ENCODE results near the gene AGTRAP. TPM values are rescaled to one million over a fixed set of nuclear protein-coding genes. Genes with fewer than 3 reads are reported as not detected.

The AGTRAP gene
- total and polyA plus RNA-seq, 2 of the 4 experiments (the other 2 are of a cell fraction), result 21.5 to 57.7 TPM

- peak overlapping the region; percentile 67 for H2AFZ ChIP-seq (replicated peaks; ENCODE audit: low read length, poor library complexity)
- no peak overlapping the region for H3K4me2 ChIP-seq (ENCODE audit: low read depth, low read length)
- WGBS, 2 experiments (ENCODE audit: extremely low coverage in 2 of 2, insufficient read length in 1 of 2), result no CpG with 5 or more reads among the region's 4 CpGs
- no peak overlapping the region for H3K56ac ChIP-seq (ENCODE audit: extremely low read depth, insufficient read depth, low read length)
- peaks cover 19% of the 10 kb centered on the region for H3K27me3 ChIP-seq (ENCODE audit: control insufficient read depth, insufficient read depth, low read length)
- no peak overlapping the region for H3K9ac ChIP-seq (ENCODE audit: low read depth, low read length)
- intact Hi-C loops (cut with micrococcal nuclease), result no loop called here
- no peak overlapping the region for H4K91ac ChIP-seq (ENCODE audit: insufficient read depth, low read depth, low read length)
- BruUV-seq (replicated peaks), result no TSS peak
- no peak; the same call in 1 of the 2 replicates for ATAC-seq (ENCODE audit: low read depth)
- TF ChIP-seq MAFK (IDR thresholded peaks at IDR 0.05; ENCODE audit: low read depth, low read length) (no peak), CHD1 (IDR thresholded peaks at IDR 0.05; ENCODE audit: low read depth, low read length) (no peak), CEBPB (IDR thresholded peaks at IDR 0.05; ENCODE audit: low read depth, low read length) (no peak), MAZ (IDR thresholded peaks at IDR 0.05; ENCODE audit: borderline replicate concordance, low read depth, low read length) (no peak), NFE2L2 (IDR thresholded peaks at IDR 0.05; ENCODE audit: low read depth, low read length) (no peak), POLR2A (IDR thresholded peaks at IDR 0.05; ENCODE audit: low read depth, low read length) (no peak), RAD21 (IDR thresholded peaks at IDR 0.05; ENCODE audit: low read length) (no peak), BHLHE40 (IDR thresholded peaks at IDR 0.05; ENCODE audit: low read depth, low read length) (no peak), RCOR1 (IDR thresholded peaks at IDR 0.05; ENCODE audit: insufficient replicate concordance, low read length) (no peak), USF2 (IDR thresholded peaks at IDR 0.05; ENCODE audit: low read depth, low read length) (no peak), MXI1 (IDR thresholded peaks at IDR 0.05; ENCODE audit: borderline replicate concordance, low read depth, low read length) (no peak), SMC3 (IDR thresholded peaks at IDR 0.05; ENCODE audit: low read depth, low read length) (no peak), RFX5 (IDR thresholded peaks at IDR 0.05; ENCODE audit: low read depth, low read length) (no peak), FOS (IDR thresholded peaks at IDR 0.05; ENCODE audit: low read depth, low read length) (no peak)
- TF ChIP-seq, protein P1, sequence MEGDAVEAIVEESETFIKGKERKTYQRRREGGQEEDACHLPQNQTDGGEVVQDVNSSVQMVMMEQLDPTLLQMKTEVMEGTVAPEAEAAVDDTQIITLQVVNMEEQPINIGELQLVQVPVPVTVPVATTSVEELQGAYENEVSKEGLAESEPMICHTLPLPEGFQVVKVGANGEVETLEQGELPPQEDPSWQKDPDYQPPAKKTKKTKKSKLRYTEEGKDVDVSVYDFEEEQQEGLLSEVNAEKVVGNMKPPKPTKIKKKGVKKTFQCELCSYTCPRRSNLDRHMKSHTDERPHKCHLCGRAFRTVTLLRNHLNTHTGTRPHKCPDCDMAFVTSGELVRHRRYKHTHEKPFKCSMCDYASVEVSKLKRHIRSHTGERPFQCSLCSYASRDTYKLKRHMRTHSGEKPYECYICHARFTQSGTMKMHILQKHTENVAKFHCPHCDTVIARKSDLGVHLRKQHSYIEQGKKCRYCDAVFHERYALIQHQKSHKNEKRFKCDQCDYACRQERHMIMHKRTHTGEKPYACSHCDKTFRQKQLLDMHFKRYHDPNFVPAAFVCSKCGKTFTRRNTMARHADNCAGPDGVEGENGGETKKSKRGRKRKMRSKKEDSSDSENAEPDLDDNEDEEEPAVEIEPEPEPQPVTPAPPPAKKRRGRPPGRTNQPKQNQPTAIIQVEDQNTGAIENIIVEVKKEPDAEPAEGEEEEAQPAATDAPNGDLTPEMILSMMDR (conservative IDR thresholded peaks at IDR 0.05; ENCODE audit: low read depth, low read length), result no peak
- TF ChIP-seq, protein P2, sequence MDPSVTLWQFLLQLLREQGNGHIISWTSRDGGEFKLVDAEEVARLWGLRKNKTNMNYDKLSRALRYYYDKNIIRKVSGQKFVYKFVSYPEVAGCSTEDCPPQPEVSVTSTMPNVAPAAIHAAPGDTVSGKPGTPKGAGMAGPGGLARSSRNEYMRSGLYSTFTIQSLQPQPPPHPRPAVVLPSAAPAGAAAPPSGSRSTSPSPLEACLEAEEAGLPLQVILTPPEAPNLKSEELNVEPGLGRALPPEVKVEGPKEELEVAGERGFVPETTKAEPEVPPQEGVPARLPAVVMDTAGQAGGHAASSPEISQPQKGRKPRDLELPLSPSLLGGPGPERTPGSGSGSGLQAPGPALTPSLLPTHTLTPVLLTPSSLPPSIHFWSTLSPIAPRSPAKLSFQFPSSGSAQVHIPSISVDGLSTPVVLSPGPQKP (IDR thresholded peaks at IDR 0.05; ENCODE audit: borderline replicate concordance, low read depth, low read length), result no peak
- H2BK20ac ChIP-seq (ENCODE audit: low read depth, low read length), result no peak overlapping the region
- ChIA-PET POLR2A (ENCODE audit: unreplicated experiment) (no interaction called here), CTCF (interaction anchor here (0.7 kb wide), 1 partner anchor 56 kb away, joined by 11 read pairs; no protein-coding TSS in a partner anchor)
- no peak overlapping the region for H2AK5ac ChIP-seq (ENCODE audit: low read depth, low read length)
- no peak overlapping the region for H3K27ac ChIP-seq (ENCODE audit: insufficient read depth, low read length)
- no peak overlapping the region for H2BK120ac ChIP-seq (ENCODE audit: low read depth, low read length)
- no peaks in the 10 kb centered on the region for H4K20me1 ChIP-seq (ENCODE audit: insufficient read depth, low read length)
- no peaks in the 10 kb centered on the region for H3K79me1 ChIP-seq (ENCODE audit: low read depth in 1 of 2, low read length in 2 of 2)
- H3K18ac ChIP-seq (ENCODE audit: low read depth, low read length), result no peak overlapping the region
- no peaks in the 10 kb centered on the region for H3K9me3 ChIP-seq (ENCODE audit: control insufficient read depth, insufficient read depth, low read length)
- H3K4me1 ChIP-seq (ENCODE audit: control insufficient read depth, insufficient read depth, low read length), result no peaks in the 10 kb centered on the region
- no peak for DNase-seq
- H3K4ac ChIP-seq (ENCODE audit: low read depth, low read length), result no peak overlapping the region
- no peak overlapping the region for H2BK15ac ChIP-seq (ENCODE audit: low read depth, low read length)
- dilution Hi-C loops (cut with HindIII; ENCODE audit: low sequenced_read_pairs, unreplicated experiment), result no loop called here
- H4K5ac ChIP-seq (ENCODE audit: low read depth, low read length), result no peak overlapping the region
- no peak overlapping the region for H3K23ac ChIP-seq (ENCODE audit: low read depth, low read length)
- in situ Hi-C loops (cut with MboI; ENCODE audit: low sequenced_read_pairs), result no loop called here
- H3K36me3 ChIP-seq (ENCODE audit: control insufficient read depth, insufficient read depth, low read length), result no peaks in the 10 kb centered on the region
- H4K8ac ChIP-seq (ENCODE audit: low read depth in 2 of 2, low read length in 2 of 2), result no peak overlapping the region
- no peak overlapping the region for H3K14ac ChIP-seq (replicated peaks; ENCODE audit: low read depth, low read length)
- H3K9me1 ChIP-seq (ENCODE audit: insufficient read depth, low read length), result no peaks in the 10 kb centered on the region
- no peak overlapping the region for H2AK9ac ChIP-seq (replicated peaks; ENCODE audit: low read depth, low read length, poor library complexity)
- H2BK5ac ChIP-seq (ENCODE audit: low read depth, low read length, poor library complexity, severe bottlenecking), result no peak overlapping the region
- no peak overlapping the region for H3K4me3 ChIP-seq (ENCODE audit: insufficient read depth, low read depth, low read length)
These were observed 32.9 kb downstream of the AGTRAP start for GRCh38 chr1:11768821-11769220.

Measured in IMR-90 (cell line).